Measurements from ENCODE around the gene RCC2.

Gene RCC2

DNA sequence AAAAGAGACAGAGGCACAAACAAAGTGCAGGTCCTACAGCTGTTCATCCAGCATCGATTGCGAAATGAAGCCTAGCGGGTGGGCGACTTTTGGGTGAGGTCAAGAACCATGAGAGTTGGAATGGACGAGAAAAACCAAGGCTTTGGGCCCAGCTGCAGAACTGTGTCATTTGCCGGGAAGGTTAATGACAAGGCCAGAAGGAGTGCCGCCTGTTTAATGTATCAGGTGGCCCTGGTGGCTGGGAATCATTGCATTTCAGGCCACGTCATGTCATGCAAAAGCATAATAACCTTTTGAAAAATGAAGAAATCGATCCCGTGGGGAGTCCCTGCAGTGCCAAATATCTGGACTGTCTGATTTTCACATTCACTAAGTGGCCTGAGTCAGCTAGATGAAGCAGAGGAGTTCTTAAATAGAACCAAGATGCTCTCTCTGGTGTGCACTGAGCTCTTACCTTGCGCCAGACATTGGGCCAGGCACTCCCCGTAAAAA, 8.1 kb upstream of the RCC2 start:
- Histone ChIP-seq H3K9me3 (ENCODE audit: control insufficient read depth, insufficient read depth, low read depth, low read length) (no peaks in the 10 kb centered on the region), H3K27ac (ENCODE audit: extremely low read depth, low read depth, low read length) (no peak overlapping the region), H3K4me3 (ENCODE audit: low read depth, low read length) (no peak overlapping the region), H3K4me1 (ENCODE audit: control insufficient read depth, insufficient read depth, low read length) (no peaks in the 10 kb centered on the region), H3K36me3 (ENCODE audit: control insufficient read depth in 2 of 2, insufficient read depth in 1 of 2, low read length in 2 of 2) (no peaks in the 10 kb centered on the region)
- CTCF ChIA-PET: interaction anchor here (0.6 to 0.7 kb wide), 3 partner anchors 58 to 889 kb away, joined by 3 read pairs; no protein-coding TSS in a partner anchor
- POLR2A ChIA-PET: no interaction called here
- TF ChIP-seq ZBTB7A (tag by site-specific recombination; IDR thresholded peaks at IDR 0.05; ENCODE audit: low read depth): no peak
- no peak for TF ChIP-seq BCL11B (tag by site-specific recombination; IDR thresholded peaks at IDR 0.05; ENCODE audit: low read depth)
- no peak for TF ChIP-seq ZNF362 (tag by site-specific recombination; IDR thresholded peaks at IDR 0.05)
- TF ChIP-seq ZNF394 (tag by site-specific recombination; IDR thresholded peaks at IDR 0.05; ENCODE audit: borderline replicate concordance): no peak
- no peak for TF ChIP-seq SALL2 (tag by site-specific recombination; IDR thresholded peaks at IDR 0.05; ENCODE audit: borderline replicate concordance)

GRCh38 chr1:17442841-17443240, 3.4 kb upstream of the RCC2 start:
- CTCF ChIA-PET: interaction anchor here (0.7 to 1.1 kb wide), 2 partner anchors 28 to 1114 kb away, joined by 3 to 4 read pairs; no protein-coding TSS in a partner anchor
- POLR2A ChIA-PET: no interaction called here
- Histone ChIP-seq H3K4me1 (ENCODE audit: control insufficient read depth, insufficient read depth, low read length) (peaks cover 4% of the 10 kb centered on the region), H3K4me3 (ENCODE audit: low read depth, low read length) (no peak overlapping the region), H3K9me3 (ENCODE audit: control insufficient read depth, insufficient read depth, low read depth, low read length) (no peaks in the 10 kb centered on the region), H3K36me3 (ENCODE audit: control insufficient read depth in 2 of 2, insufficient read depth in 1 of 2, low read length in 2 of 2) (no peaks in the 10 kb centered on the region), H3K27ac (ENCODE audit: extremely low read depth, low read depth, low read length) (no peak overlapping the region)
- TF ChIP-seq, protein P1, sequence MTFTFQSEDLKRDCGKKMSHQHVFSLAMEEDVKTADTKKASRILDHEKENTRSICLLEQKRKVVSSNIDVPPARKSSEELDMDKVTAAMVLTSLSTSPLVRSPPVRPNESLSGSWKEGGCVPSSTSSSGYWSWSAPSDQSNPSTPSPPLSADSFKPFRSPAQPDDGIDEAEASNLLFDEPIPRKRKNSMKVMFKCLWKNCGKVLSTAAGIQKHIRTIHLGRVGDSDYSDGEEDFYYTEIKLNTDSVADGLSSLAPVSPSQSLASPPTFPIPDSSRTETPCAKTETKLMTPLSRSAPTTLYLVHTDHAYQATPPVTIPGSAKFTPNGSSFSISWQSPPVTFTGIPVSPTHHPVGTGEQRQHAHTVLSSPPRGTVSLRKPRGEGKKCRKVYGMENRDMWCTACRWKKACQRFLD (tag by site-specific recombination; IDR thresholded peaks at IDR 0.05): no peak
- no peak for TF ChIP-seq ZNF184 (tag by site-specific recombination; IDR thresholded peaks at IDR 0.05)
- TF ChIP-seq, protein P2, sequence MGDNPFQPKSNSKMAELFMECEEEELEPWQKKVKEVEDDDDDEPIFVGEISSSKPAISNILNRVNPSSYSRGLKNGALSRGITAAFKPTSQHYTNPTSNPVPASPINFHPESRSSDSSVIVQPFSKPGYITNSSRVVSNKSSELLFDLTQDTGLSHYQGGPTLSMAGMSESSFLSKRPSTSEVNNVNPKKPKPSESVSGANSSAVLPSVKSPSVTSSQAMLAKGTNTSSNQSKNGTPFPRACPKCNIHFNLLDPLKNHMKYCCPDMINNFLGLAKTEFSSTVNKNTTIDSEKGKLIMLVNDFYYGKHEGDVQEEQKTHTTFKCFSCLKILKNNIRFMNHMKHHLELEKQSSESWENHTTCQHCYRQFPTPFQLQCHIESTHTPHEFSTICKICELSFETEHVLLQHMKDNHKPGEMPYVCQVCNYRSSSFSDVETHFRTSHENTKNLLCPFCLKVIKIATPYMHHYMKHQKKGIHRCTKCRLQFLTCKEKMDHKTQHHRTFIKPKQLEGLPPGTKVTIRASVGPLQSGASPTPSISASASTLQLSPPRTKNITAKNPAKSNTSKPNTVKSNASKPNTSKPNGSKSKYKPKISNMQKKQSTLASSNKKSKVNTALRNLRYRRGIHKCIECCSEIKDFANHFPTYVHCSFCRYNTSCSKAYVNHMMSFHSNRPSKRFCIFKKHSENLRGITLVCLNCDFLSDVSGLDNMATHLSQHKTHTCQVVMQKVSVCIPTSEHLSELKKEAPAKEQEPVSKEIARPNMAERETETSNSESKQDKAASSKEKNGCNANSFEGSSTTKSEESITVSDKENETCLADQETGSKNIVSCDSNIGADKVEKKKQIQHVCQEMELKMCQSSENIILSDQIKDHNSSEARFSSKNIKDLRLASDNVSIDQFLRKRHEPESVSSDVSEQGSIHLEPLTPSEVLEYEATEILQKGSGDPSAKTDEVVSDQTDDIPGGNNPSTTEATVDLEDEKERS (tag by site-specific recombination; IDR thresholded peaks at IDR 0.05): no peak
- TF ChIP-seq GFI1B (tag by site-specific recombination; IDR thresholded peaks at IDR 0.05): no peak
- no peak for TF ChIP-seq ZNF341 (tag by site-specific recombination; IDR thresholded peaks at IDR 0.05; ENCODE audit: low read depth)
- no peak for TF ChIP-seq ZEB2 (tag by site-specific recombination; IDR thresholded peaks at IDR 0.05)
- no peak for TF ChIP-seq ZNF521 (tag by site-specific recombination; IDR thresholded peaks at IDR 0.05)
- no peak for TF ChIP-seq SP3 (tag by site-specific recombination; IDR thresholded peaks at IDR 0.05)
- no peak for TF ChIP-seq ZFP37 (tag by site-specific recombination; IDR thresholded peaks at IDR 0.05)
- no peak for TF ChIP-seq ZNF239 (tag by site-specific recombination; IDR thresholded peaks at IDR 0.05)

GRCh38 chr1:17441993-17442357, 2.5 kb upstream of the RCC2 start:
- Histone ChIP-seq H3K9me3 (ENCODE audit: control insufficient read depth, insufficient read depth, low read depth, low read length) (no peaks in the 10 kb centered on the region), H3K4me3 (ENCODE audit: low read depth, low read length) (no peak overlapping the region), H3K27ac (ENCODE audit: extremely low read depth, low read depth, low read length) (no peak overlapping the region), H3K36me3 (ENCODE audit: control insufficient read depth in 2 of 2, insufficient read depth in 1 of 2, low read length in 2 of 2) (peaks cover 0 to 3% of the 10 kb centered on the region in 2 experiments; a peak in 1 of 3 replicates), H3K4me1 (ENCODE audit: control insufficient read depth, insufficient read depth, low read length) (peaks cover 4% of the 10 kb centered on the region)
- ChIA-PET CTCF (interaction anchor here (0.6 to 1.0 kb wide), 4 partner anchors 35 to 793 kb away, joined by 3 to 6 read pairs (median 4); no protein-coding TSS in a partner anchor), POLR2A (no interaction called here)
- TF ChIP-seq PRDM1 (tag by site-specific recombination; IDR thresholded peaks at IDR 0.05) (0 out of 2 replicates have a peak, but pooled peaks have one; percentile 3), ZNF350 (tag by site-specific recombination; IDR thresholded peaks at IDR 0.05) (no peak), SCRT2 (tag by site-specific recombination; IDR thresholded peaks at IDR 0.05) (peak; percentile 7; the same call in 1 of the 2 replicates), PRDM10 (tag by site-specific recombination; IDR thresholded peaks at IDR 0.05) (peak; percentile 71), ZSCAN16 (tag by site-specific recombination; IDR thresholded peaks at IDR 0.05) (no peak), ZNF645 (tag by site-specific recombination; IDR thresholded peaks at IDR 0.05) (no peak), ZNF214 (tag by site-specific recombination; IDR thresholded peaks at IDR 0.05; ENCODE audit: borderline replicate concordance) (no peak)

Measured in HEK293 (cell line).